Endothelial cell (in vitro differentiated cells): ENCODE results near the gene HSPA4L. TPM values are rescaled to one million over a fixed set of nuclear protein-coding genes. Genes with fewer than 3 reads are reported as not detected.

ENCODE experiments used
- DNase-seq: peaks from one replicate; pipeline ENCODE4 v3.0.0; 2021; ENCODE audit warnings: low spot score
- H3K27ac Mint-ChIP-seq: one replicate; pipeline ENCODE4 v1.8.0; 2021; ENCODE audit warnings: mixed read lengths, inconsistent platforms; ENCODE audit not compliant: unreplicated experiment
- H3K27me3 Mint-ChIP-seq: one replicate; pipeline ENCODE4 v1.8.0; 2021; ENCODE audit warnings: mild to moderate bottlenecking, moderate library complexity, mixed read lengths, inconsistent platforms; ENCODE audit not compliant: unreplicated experiment
- H3K36me3 Mint-ChIP-seq: one replicate; pipeline ENCODE4 v1.8.0; 2021; ENCODE audit warnings: mild to moderate bottlenecking, low read depth, mixed read lengths, inconsistent platforms; ENCODE audit not compliant: unreplicated experiment
- H3K4me1 Mint-ChIP-seq: one replicate; pipeline ENCODE4 v1.8.0; 2021; ENCODE audit warnings: mild to moderate bottlenecking, mixed read lengths, inconsistent platforms; ENCODE audit not compliant: unreplicated experiment
- H3K4me3 Mint-ChIP-seq: one replicate; pipeline ENCODE4 v1.8.0; 2021; ENCODE audit warnings: mild to moderate bottlenecking, mixed read lengths, inconsistent platforms; ENCODE audit not compliant: unreplicated experiment
- H3K9me3 Mint-ChIP-seq: one replicate; pipeline ENCODE4 v1.8.0; 2021; ENCODE audit warnings: mixed read lengths, inconsistent platforms; ENCODE audit not compliant: unreplicated experiment
- CTCF ChIP-seq: fragments of 200-600 bp; sonication (generic); IDR thresholded peaks from one replicate; pipeline ENCODE4 v1.5.0; 2021; ENCODE audit warnings: antibody characterized with exemption; ENCODE audit not compliant: unreplicated experiment
- total RNA-seq: library from RNA; stranded (reverse); fragmentation: NEBNext Ultra II Directional; extraction: Animal tissue kit (Norgen Biotek cat#: 25700); gene quantifications from one replicate; pipeline ENCODE4 v1.2.1, GENCODE V29; 2021; ENCODE audit not compliant: unreplicated experiment

Gene HSPA4L
- total RNA-seq, 1 donor from 2014 or later, result 1.6 TPM

GRCh38 chr4:127829014-127829413 lies 46.9 kb downstream of the HSPA4L start:
- no peaks in the 10 kb centered on the region for H3K27me3 Mint-ChIP-seq
- H3K36me3 Mint-ChIP-seq, result no peaks in the 10 kb centered on the region
- DNase-seq, result no peak
- no peaks in the 10 kb centered on the region for H3K4me1 Mint-ChIP-seq
- no peak overlapping the region for H3K27ac Mint-ChIP-seq
- no peaks in the 10 kb centered on the region for H3K9me3 Mint-ChIP-seq
- no peak overlapping the region for H3K4me3 Mint-ChIP-seq
- TF ChIP-seq CTCF, result no peak

- H3K4me1 Mint-ChIP-seq, result no peaks in the 10 kb centered on the region
- TF ChIP-seq CTCF, result no peak
- no peak overlapping the region for H3K27ac Mint-ChIP-seq
- no peaks in the 10 kb centered on the region for H3K9me3 Mint-ChIP-seq
- H3K36me3 Mint-ChIP-seq, result no peaks in the 10 kb centered on the region
- H3K27me3 Mint-ChIP-seq, result no peaks in the 10 kb centered on the region
- no peak overlapping the region for H3K4me3 Mint-ChIP-seq
- no peak for DNase-seq
These were observed 50.5 kb downstream of the HSPA4L start for GRCh38 chr4:127832585-127832984.

GRCh38 chr4:127843704-127844600 lies 61.8 kb downstream of the HSPA4L start:
- Mint-ChIP-seq H3K27me3 (no peaks in the 10 kb centered on the region), H3K9me3 (no peaks in the 10 kb centered on the region), H3K36me3 (peaks cover 4% of the 10 kb centered on the region), H3K4me3 (no peak overlapping the region), H3K4me1 (no peaks in the 10 kb centered on the region), H3K27ac (no peak overlapping the region)
- DNase-seq, result no peak
- TF ChIP-seq CTCF, result no peak

GRCh38 chr4:127844601-127845116 lies 62.5 kb downstream of the HSPA4L start:
- Mint-ChIP-seq H3K4me3 (no peak overlapping the region), H3K27ac (no peak overlapping the region), H3K9me3 (peaks cover 2% of the 10 kb centered on the region), H3K4me1 (no peaks in the 10 kb centered on the region), H3K27me3 (no peaks in the 10 kb centered on the region), H3K36me3 (peaks cover 6% of the 10 kb centered on the region)
- DNase-seq, result no peak
- TF ChIP-seq CTCF, result no peak

GRCh38 chr4:127846061-127846460 lies 63.9 kb downstream of the HSPA4L start:
- Mint-ChIP-seq H3K27ac (no peak overlapping the region), H3K4me3 (no peak overlapping the region), H3K4me1 (no peaks in the 10 kb centered on the region), H3K36me3 (peaks cover 14% of the 10 kb centered on the region), H3K9me3 (peaks cover 10% of the 10 kb centered on the region), H3K27me3 (no peaks in the 10 kb centered on the region)
- no peak for TF ChIP-seq CTCF
- no peak for DNase-seq
